ENCODE measurements around the gene TTN. TPM values are rescaled to one million over a fixed set of nuclear protein-coding genes. Genes with fewer than 3 reads are reported as not detected.

Gene TTN
- total RNA-seq, 1 experiment from 2014 or later = 0.13 TPM

- H3K4me3 ChIP-seq (ENCODE audit: low read depth in 2 of 2, low read length in 2 of 2) = no peak overlapping the region
- TF ChIP-seq TCF7L2 (IDR thresholded peaks at IDR 0.05; ENCODE audit: low read depth, low read length) (no peak), POLR2AphosphoS5 (IDR thresholded peaks at IDR 0.05; ENCODE audit: low read depth, low read length) (no peak), SIN3A (IDR thresholded peaks at IDR 0.05; ENCODE audit: borderline replicate concordance, insufficient read depth, low read depth, low read length) (no peak)
- TF ChIP-seq, protein P1, sequence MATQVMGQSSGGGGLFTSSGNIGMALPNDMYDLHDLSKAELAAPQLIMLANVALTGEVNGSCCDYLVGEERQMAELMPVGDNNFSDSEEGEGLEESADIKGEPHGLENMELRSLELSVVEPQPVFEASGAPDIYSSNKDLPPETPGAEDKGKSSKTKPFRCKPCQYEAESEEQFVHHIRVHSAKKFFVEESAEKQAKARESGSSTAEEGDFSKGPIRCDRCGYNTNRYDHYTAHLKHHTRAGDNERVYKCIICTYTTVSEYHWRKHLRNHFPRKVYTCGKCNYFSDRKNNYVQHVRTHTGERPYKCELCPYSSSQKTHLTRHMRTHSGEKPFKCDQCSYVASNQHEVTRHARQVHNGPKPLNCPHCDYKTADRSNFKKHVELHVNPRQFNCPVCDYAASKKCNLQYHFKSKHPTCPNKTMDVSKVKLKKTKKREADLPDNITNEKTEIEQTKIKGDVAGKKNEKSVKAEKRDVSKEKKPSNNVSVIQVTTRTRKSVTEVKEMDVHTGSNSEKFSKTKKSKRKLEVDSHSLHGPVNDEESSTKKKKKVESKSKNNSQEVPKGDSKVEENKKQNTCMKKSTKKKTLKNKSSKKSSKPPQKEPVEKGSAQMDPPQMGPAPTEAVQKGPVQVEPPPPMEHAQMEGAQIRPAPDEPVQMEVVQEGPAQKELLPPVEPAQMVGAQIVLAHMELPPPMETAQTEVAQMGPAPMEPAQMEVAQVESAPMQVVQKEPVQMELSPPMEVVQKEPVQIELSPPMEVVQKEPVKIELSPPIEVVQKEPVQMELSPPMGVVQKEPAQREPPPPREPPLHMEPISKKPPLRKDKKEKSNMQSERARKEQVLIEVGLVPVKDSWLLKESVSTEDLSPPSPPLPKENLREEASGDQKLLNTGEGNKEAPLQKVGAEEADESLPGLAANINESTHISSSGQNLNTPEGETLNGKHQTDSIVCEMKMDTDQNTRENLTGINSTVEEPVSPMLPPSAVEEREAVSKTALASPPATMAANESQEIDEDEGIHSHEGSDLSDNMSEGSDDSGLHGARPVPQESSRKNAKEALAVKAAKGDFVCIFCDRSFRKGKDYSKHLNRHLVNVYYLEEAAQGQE (IDR thresholded peaks at IDR 0.05; ENCODE audit: insufficient read depth in 1 of 2, low read depth in 2 of 2, low read length in 1 of 2) = no peak
- TF ChIP-seq, protein P2, sequence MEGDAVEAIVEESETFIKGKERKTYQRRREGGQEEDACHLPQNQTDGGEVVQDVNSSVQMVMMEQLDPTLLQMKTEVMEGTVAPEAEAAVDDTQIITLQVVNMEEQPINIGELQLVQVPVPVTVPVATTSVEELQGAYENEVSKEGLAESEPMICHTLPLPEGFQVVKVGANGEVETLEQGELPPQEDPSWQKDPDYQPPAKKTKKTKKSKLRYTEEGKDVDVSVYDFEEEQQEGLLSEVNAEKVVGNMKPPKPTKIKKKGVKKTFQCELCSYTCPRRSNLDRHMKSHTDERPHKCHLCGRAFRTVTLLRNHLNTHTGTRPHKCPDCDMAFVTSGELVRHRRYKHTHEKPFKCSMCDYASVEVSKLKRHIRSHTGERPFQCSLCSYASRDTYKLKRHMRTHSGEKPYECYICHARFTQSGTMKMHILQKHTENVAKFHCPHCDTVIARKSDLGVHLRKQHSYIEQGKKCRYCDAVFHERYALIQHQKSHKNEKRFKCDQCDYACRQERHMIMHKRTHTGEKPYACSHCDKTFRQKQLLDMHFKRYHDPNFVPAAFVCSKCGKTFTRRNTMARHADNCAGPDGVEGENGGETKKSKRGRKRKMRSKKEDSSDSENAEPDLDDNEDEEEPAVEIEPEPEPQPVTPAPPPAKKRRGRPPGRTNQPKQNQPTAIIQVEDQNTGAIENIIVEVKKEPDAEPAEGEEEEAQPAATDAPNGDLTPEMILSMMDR (IDR thresholded peaks at IDR 0.05) = no peak
- no peak overlapping the region for H3K27ac ChIP-seq (ENCODE audit: low read length)
- DNase-seq (ENCODE audit: low read depth, low spot score) = no peak
- in situ Hi-C loops (cut with HindIII; ENCODE audit: low pct_unique_long_range_greater_than_20kb, low sequenced_read_pairs) (no loop called here), intact Hi-C loops (cut with micrococcal nuclease; ENCODE audit: unreplicated experiment) (no loop called here)
- H3K36me3 ChIP-seq (ENCODE audit: control insufficient read depth, insufficient read depth, low read length) = no peaks in the 10 kb centered on the region
- POLR2A ChIA-PET = no interaction called here
- BruUV-seq (replicated peaks) = no TSS peak
- no peak for ATAC-seq
- H3K27me3 ChIP-seq (ENCODE audit: control insufficient read depth, insufficient read depth, low read length) = no peaks in the 10 kb centered on the region
- H3K4me1 ChIP-seq (ENCODE audit: control insufficient read depth, insufficient read depth, low read length) = no peaks in the 10 kb centered on the region
- no peaks in the 10 kb centered on the region for H3K9me3 ChIP-seq (ENCODE audit: control insufficient read depth, insufficient read depth, low read depth, low read length)
- CTCF ChIA-PET = interaction anchor here (0.6 kb wide), 1 partner anchor 900 kb away, joined by 4 read pairs; no protein-coding TSS in a partner anchor
These were observed 12.8 kb upstream of the TTN start for GRCh38 chr2:178819992-178820391.

DNA sequence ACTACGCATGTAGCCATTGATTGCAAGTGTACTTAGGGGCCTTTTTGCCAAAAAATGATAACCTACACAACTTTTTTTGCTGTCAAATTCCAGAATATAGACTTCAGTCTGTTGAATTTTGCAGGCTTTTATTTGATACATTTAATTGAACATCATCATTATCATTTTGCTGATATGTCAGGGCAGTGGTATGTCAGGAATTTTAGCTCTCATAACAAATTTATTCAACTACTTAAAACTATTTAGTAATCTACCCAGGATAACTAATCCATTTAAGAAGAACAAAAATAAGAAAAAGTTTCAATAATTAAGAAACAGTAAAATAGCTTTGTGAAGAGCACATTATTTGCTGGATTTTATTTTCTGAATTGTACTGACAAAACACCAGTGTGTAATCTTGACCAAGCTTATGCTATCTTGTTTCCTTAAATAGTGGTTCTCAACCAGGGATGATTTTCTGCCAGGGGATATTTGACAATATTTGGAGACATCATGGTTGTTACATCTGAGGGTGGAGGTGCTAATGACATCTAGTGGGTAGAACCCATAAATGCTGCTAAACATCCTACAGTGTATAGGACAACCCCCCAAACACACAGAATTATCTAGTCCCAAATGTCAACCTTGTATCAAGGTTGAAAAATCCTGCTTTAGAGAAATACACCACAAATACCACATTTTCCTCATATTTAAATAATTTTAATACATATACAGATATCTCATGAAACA lies 12.1 kb upstream of the TTN start:
- TF ChIP-seq POLR2AphosphoS5 (IDR thresholded peaks at IDR 0.05; ENCODE audit: low read depth, low read length) (no peak), TCF7L2 (IDR thresholded peaks at IDR 0.05; ENCODE audit: low read depth, low read length) (no peak), SIN3A (IDR thresholded peaks at IDR 0.05; ENCODE audit: borderline replicate concordance, insufficient read depth, low read depth, low read length) (no peak)
- TF ChIP-seq, protein P2 (IDR thresholded peaks at IDR 0.05) = no peak
- TF ChIP-seq, protein P1 (IDR thresholded peaks at IDR 0.05; ENCODE audit: insufficient read depth in 1 of 2, low read depth in 2 of 2, low read length in 1 of 2) = no peak
- intact Hi-C loops (cut with micrococcal nuclease; ENCODE audit: unreplicated experiment) = no loop called here

More for the DNA sequence above, 12.1 kb upstream of the TTN start:
- H3K9me3 ChIP-seq (ENCODE audit: control insufficient read depth, insufficient read depth, low read depth, low read length) = no peaks in the 10 kb centered on the region
- H3K27ac ChIP-seq (ENCODE audit: low read length) = no peak overlapping the region
- no peak for ATAC-seq
- in situ Hi-C loops (cut with HindIII; ENCODE audit: low pct_unique_long_range_greater_than_20kb, low sequenced_read_pairs) = no loop called here
- DNase-seq (ENCODE audit: low read depth, low spot score) = no peak
- H3K4me1 ChIP-seq (ENCODE audit: control insufficient read depth, insufficient read depth, low read length) = no peaks in the 10 kb centered on the region
- no peak overlapping the region for H3K4me3 ChIP-seq (ENCODE audit: low read depth in 2 of 2, low read length in 2 of 2)
- no peaks in the 10 kb centered on the region for H3K36me3 ChIP-seq (ENCODE audit: control insufficient read depth, insufficient read depth, low read length)
- no peaks in the 10 kb centered on the region for H3K27me3 ChIP-seq (ENCODE audit: control insufficient read depth, insufficient read depth, low read length)
- POLR2A ChIA-PET = no interaction called here
- no TSS peak for BruUV-seq (replicated peaks)
- CTCF ChIA-PET = no interaction called here

Data from Panc1 (cell line).